ENCODE data around the gene PDE6C. TPM values are rescaled to one million over a fixed set of nuclear protein-coding genes. Genes with fewer than 3 reads are reported as not detected.

The PDE6C gene
- total RNA-seq, 1 donor from 2014 or later: not detected

- intact Hi-C loops (cut with micrococcal nuclease): no loop called here
- H3K27ac Mint-ChIP-seq: no peak overlapping the region
- H3K4me1 Mint-ChIP-seq: no peaks in the 10 kb centered on the region
- no peak overlapping the region for H3K4me3 Mint-ChIP-seq
- DNase-seq: no peak
- H3K27me3 Mint-ChIP-seq: no peaks in the 10 kb centered on the region
- H3K9me3 Mint-ChIP-seq: peaks cover 8% of the 10 kb centered on the region
- no peaks in the 10 kb centered on the region for H3K36me3 Mint-ChIP-seq (ENCODE audit: low read depth)
These were observed 31.5 kb upstream of the PDE6C start for GRCh38 chr10:93580828-93581227.

DNA sequence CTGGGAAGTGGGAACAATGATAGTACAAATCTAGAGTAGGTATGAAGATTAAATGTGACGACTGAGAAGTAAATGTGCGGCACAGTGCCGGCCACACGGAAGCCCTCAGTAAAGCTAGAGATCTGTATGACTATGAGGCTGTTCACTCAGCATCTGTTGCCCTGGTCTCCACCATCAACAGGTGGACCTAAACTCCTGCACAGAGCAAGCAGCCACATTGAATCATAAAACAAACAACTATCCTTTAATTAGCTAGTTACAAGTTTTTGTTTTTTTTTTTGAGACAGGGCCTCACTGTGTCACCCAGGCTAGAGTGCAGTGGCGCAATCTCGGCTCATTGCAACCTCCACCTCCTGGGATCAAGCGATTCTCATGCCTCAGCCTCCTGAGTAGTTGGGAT, 27.9 kb upstream of the PDE6C start:
- H3K4me1 Mint-ChIP-seq: no peaks in the 10 kb centered on the region
- DNase-seq: no peak
- H3K36me3 Mint-ChIP-seq (ENCODE audit: low read depth): no peaks in the 10 kb centered on the region
- no peak overlapping the region for H3K27ac Mint-ChIP-seq
- intact Hi-C loops (cut with micrococcal nuclease): no loop called here
- peaks cover 5% of the 10 kb centered on the region for H3K9me3 Mint-ChIP-seq
- no peak overlapping the region for H3K4me3 Mint-ChIP-seq
- H3K27me3 Mint-ChIP-seq: peaks cover 5% of the 10 kb centered on the region

DNA sequence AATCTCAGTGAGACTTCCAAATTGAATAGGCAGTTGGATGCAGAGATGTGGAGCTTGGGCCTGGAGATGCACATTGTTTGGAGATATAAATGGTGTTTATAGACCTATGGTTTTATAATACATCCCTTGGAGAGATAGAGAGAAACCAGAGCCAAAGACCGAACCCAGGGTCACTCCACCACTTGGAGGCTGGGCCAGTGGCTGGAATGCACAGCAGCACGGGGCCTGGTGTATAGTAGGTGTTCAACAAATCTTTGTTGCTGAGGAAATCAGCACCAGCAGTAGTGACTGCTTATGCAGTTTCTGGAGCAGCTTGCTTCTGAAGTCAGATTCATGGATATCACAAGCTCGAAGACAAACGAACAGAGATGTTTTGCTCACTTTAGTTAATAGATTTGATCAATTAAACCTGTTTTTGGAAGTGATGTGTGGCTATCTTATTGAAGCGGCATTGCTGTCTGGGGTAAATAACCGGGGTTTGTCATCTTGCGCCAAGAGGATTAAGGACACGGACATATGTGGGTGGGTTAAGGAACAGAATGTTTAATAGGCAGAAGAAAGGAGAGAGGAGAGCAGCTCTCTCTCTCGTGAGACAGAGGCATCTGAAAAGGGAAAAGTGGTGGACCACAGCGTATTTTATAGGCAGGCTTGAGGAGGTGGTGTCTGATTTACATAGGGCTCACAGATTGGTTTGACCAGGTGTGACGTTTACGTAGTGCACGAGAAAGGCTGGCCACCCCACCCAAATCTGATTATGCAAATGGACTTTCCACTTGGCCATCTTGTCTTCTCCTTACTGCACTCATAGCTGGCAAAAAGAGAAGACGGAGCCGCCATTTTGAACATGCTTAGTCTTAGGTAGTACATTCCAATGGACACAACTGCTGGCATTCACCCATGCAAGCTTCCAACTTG, 22.4 kb upstream of the PDE6C start:
- peaks cover 6% of the 10 kb centered on the region for H3K27me3 Mint-ChIP-seq
- DNase-seq: no peak
- no peaks in the 10 kb centered on the region for H3K4me1 Mint-ChIP-seq
- H3K9me3 Mint-ChIP-seq: no peaks in the 10 kb centered on the region
- H3K4me3 Mint-ChIP-seq: no peak overlapping the region
- intact Hi-C loops (cut with micrococcal nuclease): no loop called here
- no peak overlapping the region for H3K27ac Mint-ChIP-seq
- no peaks in the 10 kb centered on the region for H3K36me3 Mint-ChIP-seq (ENCODE audit: low read depth)

DNA sequence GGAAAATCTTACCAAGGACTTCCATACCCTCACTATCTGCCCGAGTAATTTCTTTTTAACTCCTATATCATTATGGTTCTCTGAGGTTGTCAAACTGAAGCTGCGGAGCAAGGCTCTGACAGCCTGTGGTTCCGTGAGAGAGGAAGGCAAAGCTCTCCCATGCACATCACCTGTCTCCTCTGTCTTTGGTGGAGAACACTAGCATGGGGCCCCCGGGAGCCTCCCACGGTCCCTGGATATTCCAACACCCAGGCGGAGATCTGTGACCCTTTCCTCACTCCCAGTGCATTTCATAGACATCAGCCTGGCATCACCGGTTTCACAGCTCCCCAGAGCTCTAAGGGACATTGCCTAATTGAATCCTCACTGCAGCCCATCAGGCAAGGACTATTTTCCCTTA, 21.7 kb upstream of the PDE6C start:
- intact Hi-C loops (cut with micrococcal nuclease): no loop called here
- Mint-ChIP-seq H3K9me3 (no peaks in the 10 kb centered on the region), H3K27ac (no peak overlapping the region), H3K27me3 (peaks cover 6% of the 10 kb centered on the region), H3K36me3 (ENCODE audit: low read depth) (no peaks in the 10 kb centered on the region), H3K4me1 (no peaks in the 10 kb centered on the region), H3K4me3 (no peak overlapping the region)
- DNase-seq: no peak

DNA sequence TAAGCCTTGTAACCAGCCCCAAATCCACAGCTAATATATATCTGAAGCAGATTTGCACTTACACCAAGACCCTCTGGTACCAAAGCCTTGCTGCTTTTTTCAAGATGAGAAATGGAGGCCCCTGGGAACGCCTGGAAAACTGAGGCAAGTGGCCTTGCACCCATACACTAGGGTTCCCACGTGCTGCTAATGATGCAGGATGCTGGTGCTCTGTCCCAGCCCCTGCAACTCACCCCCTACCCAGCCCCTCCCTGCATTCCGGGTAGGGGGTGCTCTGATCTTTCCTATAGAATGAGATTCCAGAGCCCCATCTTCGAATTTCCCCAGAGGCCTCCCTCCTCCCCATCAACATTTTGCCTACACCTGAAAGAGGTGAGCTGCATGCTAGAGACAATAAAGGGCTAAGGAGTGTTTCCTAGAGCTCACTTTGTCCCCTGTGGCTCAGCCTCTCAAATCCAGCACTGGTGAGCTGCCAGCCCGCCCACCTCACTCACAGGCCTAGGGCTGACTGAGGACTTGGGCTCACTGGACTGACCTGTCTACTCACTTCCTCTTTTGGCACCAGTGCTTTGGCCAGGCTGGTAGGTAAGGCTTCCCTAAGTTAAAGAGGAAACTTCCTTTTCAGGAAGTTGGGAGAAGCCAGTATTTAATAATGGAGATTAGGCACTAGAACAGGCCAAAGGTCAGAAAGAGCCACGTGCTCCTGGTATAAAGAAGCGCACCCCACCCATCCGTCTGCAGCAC, 21.1 kb upstream of the PDE6C start:
- intact Hi-C loops (cut with micrococcal nuclease): no loop called here
- peaks cover 6% of the 10 kb centered on the region for H3K27me3 Mint-ChIP-seq
- no peak for DNase-seq
- H3K4me1 Mint-ChIP-seq: no peaks in the 10 kb centered on the region
- H3K4me3 Mint-ChIP-seq: no peak overlapping the region
- no peaks in the 10 kb centered on the region for H3K36me3 Mint-ChIP-seq (ENCODE audit: low read depth)
- H3K27ac Mint-ChIP-seq: no peak overlapping the region
- no peaks in the 10 kb centered on the region for H3K9me3 Mint-ChIP-seq

DNA sequence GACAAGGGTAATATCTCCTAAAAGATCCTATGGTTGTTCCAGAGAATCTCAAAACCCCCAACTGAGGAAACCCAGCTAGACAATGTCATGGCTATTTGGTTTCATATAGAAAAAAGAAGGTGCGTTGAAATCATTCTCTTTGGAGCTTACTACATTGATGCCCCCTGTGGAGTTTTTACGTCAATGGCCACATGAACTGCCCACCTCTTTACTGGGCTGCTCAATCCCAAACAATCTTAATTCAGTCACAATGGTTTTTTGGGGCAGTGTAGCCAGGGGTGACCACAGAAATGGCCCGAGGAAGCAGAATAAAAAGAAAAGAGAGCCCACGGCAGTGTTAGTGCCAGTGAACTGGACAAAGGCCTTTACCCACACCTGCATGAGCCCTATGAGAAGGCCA, 19.1 kb upstream of the PDE6C start:
- DNase-seq: no peak
- Mint-ChIP-seq H3K4me3 (no peak overlapping the region), H3K36me3 (ENCODE audit: low read depth) (no peaks in the 10 kb centered on the region), H3K9me3 (no peaks in the 10 kb centered on the region), H3K27me3 (peaks cover 13% of the 10 kb centered on the region), H3K27ac (no peak overlapping the region), H3K4me1 (no peaks in the 10 kb centered on the region)
- intact Hi-C loops (cut with micrococcal nuclease): no loop called here

GRCh38 chr10:93593749-93594148, 18.6 kb upstream of the PDE6C start:
- Mint-ChIP-seq H3K27ac (no peak overlapping the region), H3K4me1 (no peaks in the 10 kb centered on the region), H3K4me3 (no peak overlapping the region), H3K9me3 (no peaks in the 10 kb centered on the region), H3K36me3 (ENCODE audit: low read depth) (no peaks in the 10 kb centered on the region), H3K27me3 (peaks cover 15% of the 10 kb centered on the region)
- intact Hi-C loops (cut with micrococcal nuclease): no loop called here
- DNase-seq: no peak

DNA sequence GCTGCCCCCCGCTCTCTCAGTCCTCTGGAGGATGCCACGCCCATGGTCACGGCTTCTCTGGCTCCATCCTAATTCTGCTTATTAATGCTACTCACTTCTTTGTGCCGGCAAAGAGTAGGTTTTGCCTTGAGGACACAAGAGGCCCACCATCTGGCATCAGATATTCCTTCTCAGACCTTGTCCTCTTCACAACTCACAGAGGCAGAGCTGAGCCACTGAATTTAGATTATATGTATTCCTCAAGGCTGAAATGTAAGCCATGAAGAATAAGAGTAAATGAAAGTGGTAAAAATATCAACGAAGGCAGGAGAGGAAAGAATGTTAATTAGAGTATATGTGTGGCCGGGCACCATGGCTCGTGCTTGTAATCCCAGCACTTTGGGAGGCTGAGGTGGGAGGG, 17.8 kb upstream of the PDE6C start:
- Mint-ChIP-seq H3K4me3 (no peak overlapping the region), H3K9me3 (no peaks in the 10 kb centered on the region)

DNA sequence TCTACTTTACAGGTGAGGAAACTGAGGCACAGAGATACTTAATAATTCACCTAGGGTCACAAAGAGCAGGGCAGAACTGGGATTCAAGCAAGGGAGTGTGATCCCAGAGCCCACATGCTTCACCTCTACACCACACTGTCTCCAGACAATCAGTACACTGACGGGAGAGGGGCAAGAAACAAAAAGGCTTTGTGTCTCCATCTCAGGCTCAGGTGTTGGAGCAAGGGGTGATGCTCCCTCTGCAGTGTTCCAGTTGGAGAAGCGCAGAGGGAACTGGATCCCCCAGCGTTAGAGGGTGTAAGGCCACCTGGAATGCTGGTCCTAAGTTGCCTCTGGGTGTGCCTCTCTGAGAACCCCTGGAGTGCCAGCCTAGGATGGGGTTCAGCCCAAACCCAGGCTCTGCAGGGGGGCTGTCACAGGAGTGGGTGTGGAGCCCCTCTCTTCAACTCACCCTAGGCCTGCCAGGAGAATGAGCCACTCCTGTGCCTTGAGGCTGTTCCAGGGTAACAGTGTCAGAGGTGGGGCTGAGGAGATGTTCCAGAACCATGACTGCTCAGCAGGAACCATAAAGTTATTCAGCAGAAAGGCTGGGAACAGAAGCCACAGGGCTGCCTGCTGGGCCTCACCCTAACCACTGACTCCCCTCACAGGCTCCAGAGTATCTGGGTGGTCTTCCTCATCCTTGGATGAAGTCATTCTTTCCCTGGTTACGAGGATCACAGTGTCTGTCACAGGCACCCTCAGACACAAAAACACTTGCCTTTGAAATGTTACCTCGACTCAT, 16.8 kb upstream of the PDE6C start:
- no peak for DNase-seq
- intact Hi-C loops (cut with micrococcal nuclease): no loop called here
- no peaks in the 10 kb centered on the region for H3K4me1 Mint-ChIP-seq
- no peaks in the 10 kb centered on the region for H3K9me3 Mint-ChIP-seq
- no peak overlapping the region for H3K4me3 Mint-ChIP-seq
- H3K27ac Mint-ChIP-seq: no peak overlapping the region
- H3K27me3 Mint-ChIP-seq: peaks cover 24% of the 10 kb centered on the region
- H3K36me3 Mint-ChIP-seq (ENCODE audit: low read depth): no peaks in the 10 kb centered on the region

More for the DNA sequence above, 17.8 kb upstream of the PDE6C start:
- no peak overlapping the region for H3K27ac Mint-ChIP-seq
- peaks cover 14% of the 10 kb centered on the region for H3K27me3 Mint-ChIP-seq
- H3K4me1 Mint-ChIP-seq: no peaks in the 10 kb centered on the region
- no peaks in the 10 kb centered on the region for H3K36me3 Mint-ChIP-seq (ENCODE audit: low read depth)
- intact Hi-C loops (cut with micrococcal nuclease): no loop called here
- DNase-seq: no peak

DNA sequence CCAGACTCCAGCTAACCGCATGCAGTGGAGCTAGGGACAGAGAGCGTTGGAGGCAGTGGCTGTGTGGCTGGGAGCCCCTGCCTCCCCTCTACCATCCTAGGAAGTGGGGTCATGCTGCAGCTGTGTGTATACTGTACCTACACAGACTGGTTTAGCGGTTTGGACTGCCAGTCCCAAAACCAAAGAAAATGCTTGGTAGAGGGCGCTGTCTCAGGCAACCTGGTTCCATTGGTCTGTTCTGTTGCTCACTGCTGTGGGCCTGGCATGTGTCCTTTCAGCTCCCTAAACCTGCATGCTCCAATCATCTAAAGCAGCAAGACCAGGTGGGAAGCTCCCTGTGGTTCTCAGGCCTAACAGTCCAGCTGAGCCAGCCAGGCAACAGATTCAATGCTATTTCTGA, 15.8 kb upstream of the PDE6C start:
- Mint-ChIP-seq H3K36me3 (ENCODE audit: low read depth) (no peaks in the 10 kb centered on the region), H3K27ac (no peak overlapping the region), H3K9me3 (no peaks in the 10 kb centered on the region), H3K4me1 (no peaks in the 10 kb centered on the region), H3K4me3 (no peak overlapping the region), H3K27me3 (peaks cover 26% of the 10 kb centered on the region)
- intact Hi-C loops (cut with micrococcal nuclease): no loop called here
- DNase-seq: no peak

DNA sequence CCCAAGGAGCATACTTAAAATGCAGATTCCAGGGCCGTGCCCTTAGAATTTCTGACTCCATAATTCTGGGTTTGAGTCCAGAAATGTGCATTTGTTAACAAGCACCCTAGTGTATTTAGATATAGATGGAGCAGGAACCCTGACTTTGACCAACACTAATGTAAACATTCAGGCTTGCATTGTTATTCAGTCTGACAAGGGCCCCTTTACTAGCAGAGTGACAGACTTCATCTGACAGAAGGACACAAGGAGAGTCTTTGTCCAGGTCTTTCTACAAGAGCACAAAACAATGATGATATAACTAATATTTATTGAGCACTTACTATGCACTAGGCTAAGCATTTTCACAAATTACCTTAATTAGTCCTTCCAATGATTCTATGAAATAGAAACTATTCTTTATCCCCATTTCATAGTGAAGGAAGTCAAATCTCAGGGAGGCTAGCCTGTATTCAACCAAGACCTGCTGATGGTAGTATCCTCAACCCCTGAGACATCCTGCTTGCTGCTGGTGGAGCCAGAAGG, 15.2 kb upstream of the PDE6C start:
- no peak overlapping the region for H3K4me3 Mint-ChIP-seq
- DNase-seq: no peak
- intact Hi-C loops (cut with micrococcal nuclease): no loop called here
- H3K9me3 Mint-ChIP-seq: no peaks in the 10 kb centered on the region
- H3K27ac Mint-ChIP-seq: no peak overlapping the region
- no peaks in the 10 kb centered on the region for H3K4me1 Mint-ChIP-seq
- no peaks in the 10 kb centered on the region for H3K36me3 Mint-ChIP-seq (ENCODE audit: low read depth)
- peaks cover 32% of the 10 kb centered on the region for H3K27me3 Mint-ChIP-seq

- H3K36me3 Mint-ChIP-seq (ENCODE audit: low read depth): no peaks in the 10 kb centered on the region
- no peaks in the 10 kb centered on the region for H3K9me3 Mint-ChIP-seq
- H3K4me3 Mint-ChIP-seq: no peak overlapping the region
- intact Hi-C loops (cut with micrococcal nuclease): no loop called here
- DNase-seq: no peak
- no peak overlapping the region for H3K27ac Mint-ChIP-seq
- H3K27me3 Mint-ChIP-seq: peaks cover 42% of the 10 kb centered on the region
- H3K4me1 Mint-ChIP-seq: no peaks in the 10 kb centered on the region
These were observed 14.2 kb upstream of the PDE6C start for GRCh38 chr10:93598157-93598556.

DNA sequence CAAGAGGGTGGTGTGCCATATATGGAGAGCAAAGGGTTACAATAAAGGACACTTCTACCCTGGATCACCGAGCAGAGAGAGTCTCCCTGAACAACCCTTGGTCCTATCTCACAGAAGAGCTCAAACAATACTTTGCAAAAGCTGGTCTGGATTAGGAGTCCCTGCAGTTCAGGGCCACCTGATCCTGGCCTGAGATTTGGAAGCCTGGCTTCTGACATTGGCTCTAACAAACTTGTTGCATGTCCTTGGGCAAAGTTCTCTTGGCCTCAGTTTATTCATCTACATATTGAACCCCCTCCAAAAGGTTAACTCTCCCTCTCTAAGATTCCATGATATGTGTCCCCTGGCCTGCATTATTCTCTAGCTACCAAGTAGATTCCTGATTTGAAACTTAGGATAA, 13.0 kb upstream of the PDE6C start:
- peaks cover 49% of the 10 kb centered on the region for H3K27me3 Mint-ChIP-seq
- no peak for DNase-seq
- H3K9me3 Mint-ChIP-seq: no peaks in the 10 kb centered on the region
- no peaks in the 10 kb centered on the region for H3K36me3 Mint-ChIP-seq (ENCODE audit: low read depth)
- no peak overlapping the region for H3K4me3 Mint-ChIP-seq
- no peak overlapping the region for H3K27ac Mint-ChIP-seq
- intact Hi-C loops (cut with micrococcal nuclease): no loop called here
- no peaks in the 10 kb centered on the region for H3K4me1 Mint-ChIP-seq

- Mint-ChIP-seq H3K9me3 (no peaks in the 10 kb centered on the region), H3K4me1 (no peaks in the 10 kb centered on the region), H3K4me3 (no peak overlapping the region), H3K27ac (no peak overlapping the region), H3K27me3 (peaks cover 52% of the 10 kb centered on the region), H3K36me3 (ENCODE audit: low read depth) (no peaks in the 10 kb centered on the region)
- DNase-seq: no peak
- intact Hi-C loops (cut with micrococcal nuclease): no loop called here
These were observed 12.6 kb upstream of the PDE6C start for GRCh38 chr10:93599778-93600177.

Measured in activated CD4-positive, alpha-beta T cell treated with anti-CD3 and anti-CD28 coated beads, Interleukin-2, amount 10 ng/mL, durations not matched to agents 24 days and 14 days (primary cell).